GM12873 (cell line): ENCODE data around the gene TMPRSS7.

ENCODE experiments used
- TF ChIP-seq, protein P1 (sequence below): IDR thresholded peaks from 2 replicates; pipeline ENCODE4 v1.5.1; 2012; ENCODE audit warnings: low read depth, mild to moderate bottlenecking, moderate library complexity, low read length, control low read depth; ENCODE audit not compliant: insufficient read depth; ENCODE audit errors: missing control alignments

Gene TMPRSS7

DNA sequence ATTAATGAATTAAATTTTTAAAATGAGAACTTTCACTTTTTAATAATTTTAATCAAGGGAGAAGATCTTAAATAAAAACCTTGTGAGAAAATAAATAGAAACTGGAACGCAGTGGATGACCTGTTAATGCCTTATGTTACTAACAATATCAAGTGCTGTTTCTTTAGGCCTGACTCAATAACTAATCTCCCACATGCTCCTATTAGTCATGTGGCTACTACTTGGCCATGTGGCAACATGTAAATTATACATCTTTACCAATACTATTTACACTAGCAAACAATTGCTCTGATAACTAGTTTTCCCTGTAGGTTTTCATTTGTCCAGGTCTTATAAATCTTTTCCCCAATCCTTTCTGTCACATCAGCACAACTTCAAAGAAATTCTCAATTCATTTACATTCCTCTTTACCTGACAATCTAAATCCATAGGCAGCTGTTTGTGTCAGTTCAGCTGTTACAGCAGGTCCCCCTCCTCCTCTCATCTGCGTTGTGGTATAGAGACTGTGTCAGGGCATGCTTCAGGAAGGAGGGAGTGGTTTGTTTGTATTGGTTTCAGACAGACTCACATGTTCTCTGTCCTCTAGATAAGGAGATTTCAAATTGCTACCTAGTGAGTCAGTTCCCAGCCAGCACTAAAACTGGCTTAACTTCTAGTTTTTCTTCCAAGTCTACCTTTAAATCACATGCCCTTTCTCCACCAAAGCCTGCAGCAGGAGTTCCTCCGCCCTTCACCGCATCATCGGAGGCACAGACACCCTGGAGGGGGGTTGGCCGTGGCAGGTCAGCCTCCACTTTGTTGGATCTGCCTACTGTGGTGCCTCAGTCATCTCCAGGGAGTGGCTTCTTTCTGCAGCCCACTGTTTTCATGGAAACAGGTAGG lies 40.3 kb downstream of the TMPRSS7 start:
- TF ChIP-seq, protein P1, sequence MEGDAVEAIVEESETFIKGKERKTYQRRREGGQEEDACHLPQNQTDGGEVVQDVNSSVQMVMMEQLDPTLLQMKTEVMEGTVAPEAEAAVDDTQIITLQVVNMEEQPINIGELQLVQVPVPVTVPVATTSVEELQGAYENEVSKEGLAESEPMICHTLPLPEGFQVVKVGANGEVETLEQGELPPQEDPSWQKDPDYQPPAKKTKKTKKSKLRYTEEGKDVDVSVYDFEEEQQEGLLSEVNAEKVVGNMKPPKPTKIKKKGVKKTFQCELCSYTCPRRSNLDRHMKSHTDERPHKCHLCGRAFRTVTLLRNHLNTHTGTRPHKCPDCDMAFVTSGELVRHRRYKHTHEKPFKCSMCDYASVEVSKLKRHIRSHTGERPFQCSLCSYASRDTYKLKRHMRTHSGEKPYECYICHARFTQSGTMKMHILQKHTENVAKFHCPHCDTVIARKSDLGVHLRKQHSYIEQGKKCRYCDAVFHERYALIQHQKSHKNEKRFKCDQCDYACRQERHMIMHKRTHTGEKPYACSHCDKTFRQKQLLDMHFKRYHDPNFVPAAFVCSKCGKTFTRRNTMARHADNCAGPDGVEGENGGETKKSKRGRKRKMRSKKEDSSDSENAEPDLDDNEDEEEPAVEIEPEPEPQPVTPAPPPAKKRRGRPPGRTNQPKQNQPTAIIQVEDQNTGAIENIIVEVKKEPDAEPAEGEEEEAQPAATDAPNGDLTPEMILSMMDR, result no peak

DNA sequence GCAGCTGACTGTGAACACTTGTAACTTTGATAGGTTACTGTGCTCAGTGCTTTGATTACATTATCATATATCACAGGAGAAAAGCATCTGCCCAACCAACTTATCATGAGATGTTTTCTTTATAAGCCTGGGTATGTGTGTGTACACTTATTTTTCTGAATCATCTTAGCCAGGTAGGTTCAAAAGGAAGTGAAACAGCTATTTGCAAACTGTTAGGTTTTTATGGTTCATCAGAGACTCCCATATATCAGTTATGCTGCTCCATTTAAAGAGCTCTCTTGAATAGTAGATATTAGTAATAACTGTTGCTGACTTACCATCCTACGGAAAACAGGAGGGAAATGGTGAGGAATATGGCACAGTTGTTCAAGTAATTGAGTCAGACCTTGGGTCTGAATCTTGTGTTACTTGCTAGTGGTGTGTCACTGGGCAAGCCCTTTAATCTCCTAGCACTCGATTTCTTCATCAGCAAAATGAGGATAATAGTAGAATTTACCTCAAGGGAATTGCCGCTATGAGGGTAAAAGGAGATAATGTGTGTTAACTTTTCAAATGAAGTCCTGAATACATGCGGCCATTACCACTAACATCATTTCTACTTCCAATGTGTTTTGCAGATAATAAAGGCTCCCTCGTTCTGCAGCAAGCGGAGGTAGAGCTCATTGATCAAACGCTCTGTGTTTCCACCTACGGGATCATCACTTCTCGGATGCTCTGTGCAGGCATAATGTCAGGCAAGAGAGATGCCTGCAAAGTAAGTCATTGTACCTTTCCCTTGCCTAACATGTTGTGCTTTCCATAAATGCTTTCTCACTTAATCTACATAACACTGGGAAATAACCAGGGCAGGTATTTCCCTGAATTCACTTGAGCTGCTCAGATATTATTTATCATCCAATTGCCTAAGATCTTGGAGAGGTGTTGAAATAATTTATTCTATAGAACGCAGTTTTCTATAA lies 43.9 kb downstream of the TMPRSS7 start:
- TF ChIP-seq, protein P1, result no peak

DNA sequence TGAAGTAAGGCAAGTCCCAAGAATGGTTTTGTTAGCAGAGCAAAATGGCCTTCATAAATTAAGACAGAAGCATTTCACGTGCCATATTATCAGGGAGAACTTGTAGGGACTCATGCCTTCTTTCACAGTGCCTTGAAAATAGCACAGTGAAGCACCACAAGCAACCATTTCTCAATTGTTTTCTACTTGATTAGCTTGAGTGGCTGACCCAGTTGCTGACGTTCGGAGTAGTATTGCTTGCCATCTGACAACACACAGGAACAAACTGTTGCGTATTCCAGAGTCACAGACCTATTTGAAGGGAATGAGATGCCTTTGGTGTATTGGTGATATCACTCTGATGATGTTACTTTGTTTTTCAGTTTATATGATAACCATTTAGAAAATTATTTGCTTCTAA lies 48.7 kb downstream of the TMPRSS7 start:
- TF ChIP-seq, protein P1, result no peak

DNA sequence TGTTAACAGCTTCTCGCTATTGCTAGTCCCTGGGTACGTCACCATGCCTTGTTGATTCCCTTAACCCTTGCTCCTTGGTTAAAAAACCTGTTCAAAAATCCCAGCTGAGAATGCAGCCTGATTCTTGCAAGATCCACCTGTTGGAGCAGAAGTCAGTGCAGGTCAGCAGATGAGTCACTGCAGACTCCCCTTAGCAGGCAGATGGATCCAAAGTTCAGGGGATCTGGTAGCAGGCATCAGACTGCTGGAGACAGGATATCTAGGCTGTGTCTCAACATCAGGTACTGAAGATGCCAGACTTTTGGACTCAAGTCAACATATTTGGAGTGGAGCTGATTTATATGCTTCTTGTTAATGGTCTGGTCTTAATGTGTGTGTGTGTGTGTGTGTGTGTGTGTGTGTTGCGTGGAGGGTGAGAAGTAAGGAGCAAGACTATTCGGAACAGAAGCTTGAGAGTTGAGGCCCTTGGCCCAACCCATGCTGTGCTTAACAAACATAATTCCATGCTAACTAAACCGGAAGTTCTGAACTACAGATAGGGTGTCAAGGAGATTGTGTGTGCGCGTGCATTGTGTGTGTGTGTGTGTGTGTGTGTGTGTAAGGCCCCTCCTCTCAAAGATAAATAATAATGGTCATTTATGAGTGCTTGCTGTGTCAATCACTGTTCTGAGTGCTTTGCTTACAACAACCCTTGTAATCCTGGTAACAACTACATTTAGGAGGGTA lies 50.6 kb downstream of the TMPRSS7 start:
- TF ChIP-seq, protein P1, result no peak

DNA sequence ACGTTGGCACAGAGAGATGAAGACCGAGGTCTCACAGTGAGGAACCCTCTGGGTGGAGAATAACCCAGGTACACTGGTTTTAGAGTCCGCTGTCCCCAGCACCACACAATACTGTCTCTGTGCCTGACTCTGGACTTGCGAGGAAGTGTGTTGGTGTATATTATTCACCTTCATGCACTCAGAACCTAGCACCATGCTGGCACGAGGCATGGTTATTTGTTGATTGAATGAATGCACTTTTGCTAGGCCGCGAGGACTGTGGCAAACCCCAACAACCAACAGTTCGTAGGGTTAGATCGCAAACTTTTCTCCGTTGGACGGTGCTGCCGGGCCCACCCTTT lies 51.2 kb downstream of the TMPRSS7 start:
- TF ChIP-seq, protein P1, result no peak

DNA sequence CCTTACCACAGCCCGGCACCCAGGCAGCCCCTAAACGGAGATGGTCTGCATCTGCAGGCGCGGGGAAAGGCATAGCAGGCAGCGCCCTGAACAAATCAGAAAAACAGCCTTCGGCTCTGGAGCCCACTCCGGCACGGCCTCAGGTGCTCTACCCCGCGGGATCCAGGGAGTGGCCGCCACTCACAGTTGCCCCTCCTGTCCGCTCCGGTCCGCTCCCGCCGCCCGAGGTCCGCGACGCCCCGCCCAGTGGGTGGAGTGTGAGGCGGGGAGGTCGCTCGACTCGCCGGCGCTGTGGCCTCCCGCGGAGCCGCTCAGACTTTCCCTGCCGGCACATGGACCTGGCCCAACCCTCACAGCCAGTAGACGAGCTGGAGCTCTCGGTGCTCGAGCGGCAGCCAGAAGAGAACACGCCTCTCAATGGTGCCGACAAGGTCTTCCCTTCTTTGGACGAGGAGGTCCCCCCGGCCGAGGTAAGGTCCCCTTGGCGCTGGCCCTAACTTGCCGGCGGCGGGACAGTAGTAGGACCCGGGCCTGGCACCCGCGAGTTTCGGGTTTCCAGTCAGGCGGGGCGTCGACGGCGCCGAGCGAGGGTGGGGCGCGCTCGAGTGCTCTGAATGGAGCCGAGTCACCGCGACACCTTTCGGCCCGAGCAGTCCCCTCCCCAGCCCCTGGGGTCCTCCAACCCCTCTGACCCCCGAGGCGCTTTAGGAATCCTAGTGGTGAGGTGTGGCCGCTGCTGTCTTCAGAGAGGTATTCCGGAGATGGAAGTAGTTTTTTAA lies 51.7 kb downstream of the TMPRSS7 start, which contains the start of gene C3orf52:
C3orf52 (plus strand) TSS at position 314 of the 779 bp plus-strand sequence; CDS start at position 333, 19 bp downstream.
- TF ChIP-seq, protein P1, result no peak
